A549 (cell line): ENCODE measurements around the gene DLX6. TPM values are rescaled to one million over a fixed set of nuclear protein-coding genes. Genes with fewer than 3 reads are reported as not detected.

ENCODE experiments used
- ATAC-seq, 2 experiments: fragments of 200-7000 bp in 1 of 2; fragments of >200 bp in 1 of 2; cut with Nextera tagmentation in 1 of 2; cut with Tn5 transposase in 1 of 2; 3 replicates each; pipeline versions ENCODE4 v1.8.0 to v1.9.1; 2018 to 2020; ENCODE audit warnings: mild to moderate bottlenecking in 1 of 2, moderate library complexity in 1 of 2
- CTCF ChIA-PET: fragments of 300-600 bp; sonication (Branson Sonifier 250); formaldehyde crosslinking; extraction: SDS; loops from one replicate; lab custom pipeline; 2021; ENCODE audit warnings: antibody characterized with exemption, inconsistent platforms; lab: Yijun Ruan, JAX
- POLR2A ChIA-PET: fragments of 350-600 bp; formaldehyde crosslinking; extraction: SDS; loops from one replicate; lab custom pipeline; 2021; ENCODE audit warnings: antibody characterized with exemption, inconsistent platforms; lab: Yijun Ruan, JAX
- DNase-seq, 2 experiments: peaks; one replicate each; pipeline versions ENCODE4 v3.0.0 to v3.0.0-alpha.2; 2011 to 2016; ENCODE audit warnings: low read depth in 1 of 2, low spot score in 1 of 2
- FAIRE-seq: peaks from 2 replicates; lab custom pipeline; 2011; peaks lifted over from hg19 to GRCh38; lab: Jason Lieb, UNC
- H3K27ac ChIP-seq, 2 experiments: fragments of >200 bp; sonication (Bioruptor Twin); formaldehyde crosslinking; 3 replicates each; pipeline ENCODE4 v1.5.1; 2016 to 2017
- H3K4me1 ChIP-seq: fragments of >200 bp; sonication (Bioruptor Twin); formaldehyde crosslinking; 3 replicates; pipeline ENCODE4 v1.6.1; 2016
- H3K4me2 ChIP-seq: fragments of >200 bp; sonication (Bioruptor Twin); formaldehyde crosslinking; 3 replicates; pipeline ENCODE4 v1.6.1; 2016
- H3K4me3 ChIP-seq: fragments of >200 bp; sonication (Bioruptor Twin); formaldehyde crosslinking; 3 replicates; pipeline ENCODE4 v1.5.1; 2016
- H3K9me3 ChIP-seq: fragments of >200 bp; sonication (Bioruptor Twin); formaldehyde crosslinking; 3 replicates; pipeline ENCODE4 v1.6.1; 2016
- CBX8 ChIP-seq: fragments of 200-600 bp; sonication (generic); IDR thresholded peaks from 2 replicates; pipeline ENCODE4 v1.6.1; 2016
- ESRRA ChIP-seq: fragments of 150-350 bp; IDR thresholded peaks from 2 replicates; pipeline ENCODE4 v1.6.1; 2014; ENCODE audit warnings: mild to moderate bottlenecking, low read length, borderline replicate concordance
- JUN ChIP-seq, 2 experiments: fragments of >200 bp; sonication (Bioruptor Twin); formaldehyde crosslinking; IDR thresholded peaks; 2 replicates in 1 of 2; 3 replicates in 1 of 2; pipeline ENCODE4 v1.6.1; 2016 to 2017
- MYC ChIP-seq: IDR thresholded peaks from 2 replicates; pipeline ENCODE4 v1.6.1; 2012; ENCODE audit warnings: mild to moderate bottlenecking, inconsistent platforms, low read length, improper control_type of control experiment, borderline replicate concordance
- NR3C1 ChIP-seq: fragments of >200 bp; sonication (Bioruptor Twin); formaldehyde crosslinking; IDR thresholded peaks from 3 replicates; pipeline ENCODE4 v1.6.1; 2017
- POLR2AphosphoS2 ChIP-seq: conservative IDR thresholded peaks from 2 replicates; pipeline ENCODE4 v1.6.1; 2012; ENCODE audit warnings: low read length, improper control_type of control experiment, inconsistent platforms
- RARB ChIP-seq: fragments of 250-450 bp; sonication (Bioruptor Pico); IDR thresholded peaks from 2 replicates; pipeline ENCODE4 v1.8.0; 2021; ENCODE audit warnings: mild to moderate bottlenecking, moderate library complexity
- RNF2 ChIP-seq: fragments of 200-600 bp; sonication (generic); IDR thresholded peaks from 2 replicates; pipeline ENCODE4 v1.6.1; 2016; ENCODE audit warnings: low read depth, mild to moderate bottlenecking, antibody characterized with exemption, moderate library complexity, borderline replicate concordance
- SREBF2 ChIP-seq: fragments of 450-650 bp; IDR thresholded peaks from 2 replicates; pipeline ENCODE4 v1.6.1; 2014; ENCODE audit warnings: mild to moderate bottlenecking, moderate library complexity
- whole genome bisulfite sequencing: methylation state at CpG from one replicate; pipeline ENCODE4 v1.1.6; 2017; ENCODE audit errors: missing lambda C conversion rate; 5-methylcytosine and 5-hydroxymethylcytosine counted together
- polyA plus RNA-seq, 4 experiments: library from polyadenylated mRNA; depleted of rRNA in 3 of 4; stranded (reverse); fragments of >200 nt; fragmentation: RNase III in 1 of 4; extraction: RNeasy Plus Mini Kit Qiagen cat#74134 plus additional on column Dnase treatment in 1 of 4; gene quantifications; 2 replicates in 3 of 4; 3 replicates in 1 of 4; pipeline ENCODE4 v1.2.3, GENCODE V29; 2011 to 2017
- TF ChIP-seq, protein P1 (sequence below): IDR thresholded peaks from 2 replicates; pipeline ENCODE4 v1.6.1; 2012; ENCODE audit warnings: low read depth, borderline replicate concordance
- TF ChIP-seq, protein P2 (sequence below): fragments of 150-350 bp; IDR thresholded peaks from 2 replicates; pipeline ENCODE4 v1.6.1; 2014; ENCODE audit warnings: low read depth, mild to moderate bottlenecking, low read length

Gene DLX6
- polyA plus RNA-seq, 2 of the 4 experiments (the other 2 are of a cell fraction): not detected

GRCh38 chr7:97011536-97012364, 6.4 kb downstream of the DLX6 start:
- ChIA-PET POLR2A (no interaction called here), CTCF (interaction anchor here (0.6 to 1.1 kb wide), 3 partner anchors 17 to 1343 kb away, joined by 3 to 4 read pairs (median 3); no protein-coding TSS in a partner anchor)
- H3K27ac ChIP-seq: no peak overlapping the region
- no peak overlapping the region for H3K4me3 ChIP-seq
- 0 out of 3 replicates have a peak, but pooled peaks cover 3% of the 10 kb centered on the region for H3K9me3 ChIP-seq
- FAIRE-seq (no peak), DNase-seq (no peak), ATAC-seq (no peak)
- 22% methylated on average over 15 of the region's 15 CpGs for WGBS
- peaks cover 7% of the 10 kb centered on the region; the same call in 2 of the 3 replicates for H3K4me1 ChIP-seq
- TF ChIP-seq, protein P1, sequence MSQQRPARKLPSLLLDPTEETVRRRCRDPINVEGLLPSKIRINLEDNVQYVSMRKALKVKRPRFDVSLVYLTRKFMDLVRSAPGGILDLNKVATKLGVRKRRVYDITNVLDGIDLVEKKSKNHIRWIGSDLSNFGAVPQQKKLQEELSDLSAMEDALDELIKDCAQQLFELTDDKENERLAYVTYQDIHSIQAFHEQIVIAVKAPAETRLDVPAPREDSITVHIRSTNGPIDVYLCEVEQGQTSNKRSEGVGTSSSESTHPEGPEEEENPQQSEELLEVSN: no peak
- TF ChIP-seq RNF2 (peak; percentile 70; the same call in 1 of the 2 replicates), MYC (no peak), JUN (IDR thresholded peaks at IDR 0.05) (no peak)
- TF ChIP-seq, protein P2, sequence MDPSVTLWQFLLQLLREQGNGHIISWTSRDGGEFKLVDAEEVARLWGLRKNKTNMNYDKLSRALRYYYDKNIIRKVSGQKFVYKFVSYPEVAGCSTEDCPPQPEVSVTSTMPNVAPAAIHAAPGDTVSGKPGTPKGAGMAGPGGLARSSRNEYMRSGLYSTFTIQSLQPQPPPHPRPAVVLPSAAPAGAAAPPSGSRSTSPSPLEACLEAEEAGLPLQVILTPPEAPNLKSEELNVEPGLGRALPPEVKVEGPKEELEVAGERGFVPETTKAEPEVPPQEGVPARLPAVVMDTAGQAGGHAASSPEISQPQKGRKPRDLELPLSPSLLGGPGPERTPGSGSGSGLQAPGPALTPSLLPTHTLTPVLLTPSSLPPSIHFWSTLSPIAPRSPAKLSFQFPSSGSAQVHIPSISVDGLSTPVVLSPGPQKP: no peak
- H3K4me2 ChIP-seq: no peak overlapping the region

DNA sequence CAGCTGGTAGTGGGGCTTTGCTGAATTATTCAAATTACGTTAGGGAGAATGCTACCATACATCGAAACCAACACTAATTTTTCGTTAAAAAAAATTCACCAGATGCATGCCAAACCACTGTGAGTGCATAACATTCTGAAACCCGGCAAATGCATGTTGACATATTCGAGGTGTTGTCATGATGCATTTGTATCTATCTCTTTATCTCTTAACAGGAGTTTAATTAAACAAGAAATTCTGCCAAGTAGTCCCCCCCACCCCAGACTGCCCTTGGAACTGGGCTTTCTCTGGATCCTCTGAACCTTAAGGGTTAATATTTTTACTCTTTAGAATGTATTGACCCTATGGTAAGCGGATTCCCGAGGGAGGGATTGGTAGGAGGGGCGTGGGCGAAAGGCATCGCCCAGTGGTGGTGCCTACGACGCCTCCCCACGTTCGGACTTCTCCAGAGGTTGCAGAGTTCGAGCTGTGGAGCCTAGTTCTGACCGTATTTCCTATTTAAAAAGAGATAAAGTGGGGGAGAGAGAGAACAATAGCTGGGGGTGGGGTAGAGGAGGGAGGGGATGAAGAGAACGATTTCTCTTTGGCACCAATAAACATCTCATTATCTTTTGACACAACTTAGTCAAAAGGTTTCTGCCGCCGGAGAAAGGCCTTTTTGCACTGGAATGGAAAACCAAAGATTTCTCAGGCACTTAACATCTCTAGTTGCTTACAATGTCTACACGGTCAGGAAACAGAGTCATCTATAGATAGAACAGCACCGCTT, 7.2 kb downstream of the DLX6 start:
- no peak for FAIRE-seq
- WGBS: 13% methylated on average over 21 of the region's 21 CpGs
- no peak overlapping the region for H3K27ac ChIP-seq
- H3K4me2 ChIP-seq: no peak overlapping the region
- ChIA-PET POLR2A (no interaction called here), CTCF (interaction anchor here (0.6 to 1.1 kb wide), 3 partner anchors 18 to 1344 kb away, joined by 3 to 4 read pairs (median 3); no protein-coding TSS in a partner anchor)
- no peak for ATAC-seq
- H3K9me3 ChIP-seq: 0 out of 3 replicates have a peak, but pooled peaks cover 3% of the 10 kb centered on the region
- H3K4me3 ChIP-seq: no peak overlapping the region
- TF ChIP-seq RARB (CRISPR knock-in tag): no peak
- no peak for TF ChIP-seq MYC
- 0 out of 2 replicates have a peak, but pooled peaks have one; percentile 23 for TF ChIP-seq CBX8
- TF ChIP-seq, all 56 proteins: peak for 1
- peaks cover 9% of the 10 kb centered on the region; the same call in 2 of the 3 replicates for H3K4me1 ChIP-seq
- DNase-seq: no peak

GRCh38 chr7:97013134-97013844, 7.9 kb downstream of the DLX6 start:
- POLR2A ChIA-PET: no interaction called here
- CTCF ChIA-PET: interaction anchor here (0.6 kb wide), 1 partner anchor 166 kb away, joined by 4 read pairs; no protein-coding TSS in a partner anchor
- TF ChIP-seq ESRRA: no peak
- TF ChIP-seq CBX8: peak; percentile 23; the same call in 1 of the 2 replicates
- FAIRE-seq: no peak
- no peak for DNase-seq
- no peak overlapping the region for H3K4me3 ChIP-seq
- peaks cover 9% of the 10 kb centered on the region; the same call in 2 of the 3 replicates for H3K4me1 ChIP-seq
- H3K27ac ChIP-seq: no peak overlapping the region
- H3K9me3 ChIP-seq: 0 out of 3 replicates have a peak, but pooled peaks cover 3% of the 10 kb centered on the region
- 27% methylated on average over 18 of the region's 20 CpGs for WGBS
- H3K4me2 ChIP-seq: no peak overlapping the region
- ATAC-seq: no peak

- H3K4me2 ChIP-seq: no peak overlapping the region
- H3K4me3 ChIP-seq: no peak overlapping the region
- no peak for DNase-seq
- no peak overlapping the region for H3K27ac ChIP-seq
- ATAC-seq: no peak
- FAIRE-seq: no peak
- peak; percentile 8; the same call in 1 of the 2 replicates for TF ChIP-seq CBX8
- no peak for TF ChIP-seq SREBF2
- no peak for TF ChIP-seq NR3C1
- no peak for TF ChIP-seq POLR2AphosphoS2
- H3K4me1 ChIP-seq: peaks cover 9% of the 10 kb centered on the region; the same call in 2 of the 3 replicates
- ChIA-PET CTCF (interaction anchor here (0.6 kb wide), 2 partner anchors 165 to 1425 kb away, joined by 4 to 6 read pairs; no protein-coding TSS in a partner anchor), POLR2A (no interaction called here)
- 61% methylated on average over 1 of the region's 1 CpG for WGBS
- H3K9me3 ChIP-seq: 0 out of 3 replicates have a peak, but pooled peaks cover 3% of the 10 kb centered on the region
Measured at GRCh38 chr7:97013845-97014134, 8.4 kb downstream of the DLX6 start.
